Body of pancreas (tissue), 4 donors: ENCODE data around the gene SMG7. TPM values are rescaled to one million over a fixed set of nuclear protein-coding genes. Genes with fewer than 3 reads are reported as not detected.

Experiments
- ATAC-seq: fragments of 150-250 bp; one replicate; pipeline ENCODE4 v1.9.1; 2016
- DNase-seq, 4 donors: peaks; one replicate each; pipeline ENCODE4 v3.0.0-alpha.2; 2019
- H3K27ac ChIP-seq, 4 donors: fragments of 200-600 bp; sonication (generic); 1 replicate in 3 of 4; 2 replicates in 1 of 4; pipeline versions ENCODE4 v1.5.1 to v1.6.1; 2016 to 2019; ENCODE audit warnings: mild to moderate bottlenecking in 1 of 4, mixed read lengths in 1 of 4, moderate library complexity in 1 of 4
- H3K27me3 ChIP-seq, 2 donors: fragments of 200-600 bp; sonication (generic); one replicate each; pipeline ENCODE4 v1.6.0; 2016; ENCODE audit warnings: mild to moderate bottlenecking in 1 of 2
- H3K36me3 ChIP-seq, 2 donors: fragments of 200-600 bp; sonication (generic); replicated peaks in 1 of 2; 2 replicates each; pipeline ENCODE4 v1.5.1; 2016; ENCODE audit warnings: low read depth in 2 of 2; ENCODE audit not compliant: insufficient read depth in 1 of 2
- H3K4me1 ChIP-seq: fragments of 200-600 bp; sonication (generic); one replicate; pipeline ENCODE4 v1.6.0; 2016
- H3K4me3 ChIP-seq, 2 donors: fragments of 200-600 bp; sonication (generic); 1 replicate in 1 of 2; 2 replicates in 1 of 2; pipeline ENCODE4 v1.5.1; 2016 to 2019
- H3K9me3 ChIP-seq, 3 donors: fragments of 200-600 bp; sonication (generic); 1 replicate in 2 of 3; 2 replicates in 1 of 3; pipeline ENCODE4 v1.5.1; 2016
- POLR2A ChIP-seq, 3 donors: fragments of 450-650 bp; IDR thresholded peaks; one replicate each; pipeline ENCODE4 v1.6.1; 2016; ENCODE audit warnings: antibody characterized with exemption in 3 of 3, mild to moderate bottlenecking in 2 of 3
- WGBS, 2 donors: methylation state at CpG; one replicate each; pipeline ENCODE4 v1.1.5; 2017; 5-methylcytosine and 5-hydroxymethylcytosine counted together
- intact Hi-C: fragments of 100-400 bp; cut with DNase I; formaldehyde crosslinking; loops from one replicate; pipeline ENCODE4 v1.15.1; 2023
- total RNA-seq, 2 donors: library from RNA; depleted of rRNA; stranded (reverse); fragments of >200 nt; gene quantifications; one replicate each; pipeline ENCODE4 v1.1.0, GENCODE V29; 2016
- TF ChIP-seq, protein P1 (sequence below), 7 experiments: fragments of 450-650 bp in 4 of 7; fragments of 200-600 bp in 3 of 7; sonication (generic) in 3 of 7; IDR thresholded peaks; one replicate each; pipeline ENCODE4 v1.5.1; 2016 to 2019; ENCODE audit warnings: antibody characterized with exemption in 7 of 7

The SMG7 gene
- total RNA-seq, 2 donors from 2014 or later, result 22.4 to 34.2 TPM

DNA sequence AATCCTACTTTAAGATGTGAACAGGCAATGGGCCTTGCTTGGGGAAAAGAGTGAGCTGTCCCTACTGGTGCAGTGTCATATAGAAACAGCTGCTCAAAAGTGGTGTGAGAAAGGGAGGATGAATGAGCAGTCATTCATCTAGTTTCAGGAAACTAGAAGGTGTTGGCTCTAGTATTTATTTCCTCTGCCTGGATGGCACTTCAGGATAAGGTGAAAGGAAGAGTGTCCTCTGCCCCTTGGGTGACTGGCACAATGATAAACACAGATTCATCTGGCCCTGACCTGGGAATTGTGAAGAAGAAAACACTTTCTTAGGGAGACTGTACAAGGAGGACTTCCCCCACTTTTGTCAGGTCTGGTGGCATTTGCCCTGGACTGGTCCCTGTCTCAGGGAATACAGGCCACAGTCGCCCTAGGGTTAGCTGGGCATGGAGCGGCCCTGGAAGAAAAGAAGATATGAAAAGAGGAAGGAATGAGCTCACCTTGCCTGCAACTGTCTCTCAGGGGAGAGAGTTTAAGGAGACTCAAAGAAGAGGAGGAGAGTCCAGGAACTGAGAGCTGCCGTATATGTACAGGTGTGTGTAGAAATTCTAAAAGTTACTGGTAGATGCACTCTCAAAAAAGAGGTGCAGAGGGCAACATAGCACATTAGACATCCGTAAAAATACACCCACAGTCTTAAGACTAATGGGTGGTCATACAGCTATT lies 40.3 kb upstream of the SMG7 start:
- Histone ChIP-seq H3K9me3 (no peaks in the 10 kb centered on the region), H3K4me1 (no peaks in the 10 kb centered on the region), H3K27me3 (no peaks in the 10 kb centered on the region), H3K36me3 (no peaks in the 10 kb centered on the region), H3K27ac (no peak overlapping the region), H3K4me3 (no peak overlapping the region)
- ATAC-seq (no peak), DNase-seq (no peak)
- intact Hi-C loops, result no loop called here
- 69 to 78% methylated on average over 4 of the region's 4 CpGs for WGBS, 2 donors
- TF ChIP-seq POLR2A (IDR thresholded peaks at IDR 0.05), result no peak
- TF ChIP-seq, protein P1, sequence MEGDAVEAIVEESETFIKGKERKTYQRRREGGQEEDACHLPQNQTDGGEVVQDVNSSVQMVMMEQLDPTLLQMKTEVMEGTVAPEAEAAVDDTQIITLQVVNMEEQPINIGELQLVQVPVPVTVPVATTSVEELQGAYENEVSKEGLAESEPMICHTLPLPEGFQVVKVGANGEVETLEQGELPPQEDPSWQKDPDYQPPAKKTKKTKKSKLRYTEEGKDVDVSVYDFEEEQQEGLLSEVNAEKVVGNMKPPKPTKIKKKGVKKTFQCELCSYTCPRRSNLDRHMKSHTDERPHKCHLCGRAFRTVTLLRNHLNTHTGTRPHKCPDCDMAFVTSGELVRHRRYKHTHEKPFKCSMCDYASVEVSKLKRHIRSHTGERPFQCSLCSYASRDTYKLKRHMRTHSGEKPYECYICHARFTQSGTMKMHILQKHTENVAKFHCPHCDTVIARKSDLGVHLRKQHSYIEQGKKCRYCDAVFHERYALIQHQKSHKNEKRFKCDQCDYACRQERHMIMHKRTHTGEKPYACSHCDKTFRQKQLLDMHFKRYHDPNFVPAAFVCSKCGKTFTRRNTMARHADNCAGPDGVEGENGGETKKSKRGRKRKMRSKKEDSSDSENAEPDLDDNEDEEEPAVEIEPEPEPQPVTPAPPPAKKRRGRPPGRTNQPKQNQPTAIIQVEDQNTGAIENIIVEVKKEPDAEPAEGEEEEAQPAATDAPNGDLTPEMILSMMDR (IDR thresholded peaks at IDR 0.05), result no peak

DNA sequence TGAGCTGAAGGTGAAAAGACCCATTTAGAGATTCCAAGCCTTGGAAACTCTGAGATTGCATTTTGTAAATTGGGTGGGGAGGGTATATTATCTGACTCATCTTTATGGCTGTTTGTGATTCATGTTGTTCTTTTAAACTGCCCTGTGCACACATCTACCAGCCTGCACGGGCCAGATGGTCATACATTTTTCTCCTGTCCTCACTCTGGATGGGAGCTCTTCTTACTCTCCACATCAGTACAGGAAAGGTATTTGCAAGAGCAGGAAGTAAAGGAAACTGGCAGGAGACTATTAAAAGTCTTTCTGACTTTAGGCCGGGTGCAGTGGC lies 39.8 kb upstream of the SMG7 start:
- intact Hi-C loops, result no loop called here
- Histone ChIP-seq H3K9me3 (no peaks in the 10 kb centered on the region), H3K27me3 (no peaks in the 10 kb centered on the region), H3K27ac (no peak overlapping the region), H3K4me3 (no peak overlapping the region), H3K36me3 (no peaks in the 10 kb centered on the region), H3K4me1 (no peaks in the 10 kb centered on the region)
- ATAC-seq (no peak), DNase-seq (no peak)
- 52 to 80% methylated on average over 2 of the region's 2 CpGs for WGBS, 2 donors
- TF ChIP-seq, protein P1 (IDR thresholded peaks at IDR 0.05), result no peak
- TF ChIP-seq POLR2A (IDR thresholded peaks at IDR 0.05), result no peak

DNA sequence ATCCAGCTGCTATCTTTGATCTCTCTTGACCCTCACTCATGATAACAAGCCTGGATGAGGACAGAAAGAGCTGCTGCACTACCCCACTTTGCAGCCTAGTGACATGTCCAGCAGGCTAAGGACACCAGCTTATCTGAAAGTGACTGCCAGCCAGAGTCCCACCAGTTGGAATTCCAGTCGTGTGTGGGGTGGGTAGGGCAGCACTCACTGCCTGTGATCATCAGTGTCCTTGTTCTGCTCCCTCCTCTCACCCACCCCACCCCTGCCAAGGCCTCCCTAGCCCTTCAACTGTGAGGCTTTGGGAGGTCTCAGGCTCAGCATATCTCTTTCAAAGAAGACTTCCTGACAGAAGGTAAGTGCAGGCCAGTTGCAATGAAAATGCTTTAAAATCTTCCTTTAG lies 38.6 kb upstream of the SMG7 start:
- 17 to 47% methylated on average over 1 of the region's 1 CpG for WGBS, 2 donors
- no peak for ATAC-seq

DNA sequence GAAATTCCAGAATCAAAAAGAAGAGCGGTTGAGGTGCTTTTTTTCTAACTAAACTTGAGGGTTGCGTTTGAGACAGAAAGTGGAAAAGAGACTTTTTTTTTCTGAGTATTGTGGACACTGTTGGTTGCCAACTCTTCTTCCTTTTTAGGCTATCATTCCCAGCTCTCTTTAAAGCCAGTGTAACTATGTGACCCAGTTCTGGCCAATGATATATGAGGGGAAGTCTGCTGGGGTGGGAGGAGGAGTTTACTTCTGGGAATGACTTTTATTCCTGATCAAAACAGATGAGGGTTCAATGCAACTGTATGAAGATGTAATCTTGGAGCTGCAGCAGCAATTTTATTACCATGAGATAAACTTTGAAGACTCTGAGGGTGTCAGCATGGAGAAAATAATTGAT lies 36.8 kb upstream of the SMG7 start:
- no peak overlapping the region for H3K4me3 ChIP-seq
- no peak for ATAC-seq
- 81 to 91% methylated on average over 2 of the region's 2 CpGs for WGBS, 2 donors

More for the DNA sequence above, 38.6 kb upstream of the SMG7 start:
- H3K36me3 ChIP-seq, result no peaks in the 10 kb centered on the region
- no peaks in the 10 kb centered on the region for H3K27me3 ChIP-seq
- no peak overlapping the region for H3K27ac ChIP-seq
- H3K4me1 ChIP-seq, result no peaks in the 10 kb centered on the region
- intact Hi-C loops, result no loop called here
- no peak for DNase-seq
- H3K4me3 ChIP-seq, result no peak overlapping the region
- H3K9me3 ChIP-seq, result no peaks in the 10 kb centered on the region
- TF ChIP-seq, protein P1 (IDR thresholded peaks at IDR 0.05), result no peak
- no peak for TF ChIP-seq POLR2A (IDR thresholded peaks at IDR 0.05)

More for the DNA sequence above, 36.8 kb upstream of the SMG7 start:
- intact Hi-C loops, result no loop called here
- no peak for TF ChIP-seq POLR2A (IDR thresholded peaks at IDR 0.05)
- TF ChIP-seq, protein P1 (IDR thresholded peaks at IDR 0.05), result no peak
- no peaks in the 10 kb centered on the region for H3K36me3 ChIP-seq
- no peaks in the 10 kb centered on the region for H3K4me1 ChIP-seq
- no peaks in the 10 kb centered on the region for H3K9me3 ChIP-seq
- H3K27me3 ChIP-seq, result no peaks in the 10 kb centered on the region
- no peak for DNase-seq
- no peak overlapping the region for H3K27ac ChIP-seq
